ENCODE results near the gene OR6N2.

Gene OR6N2

GRCh38 chr1:158781104-158781503, at the start of gene OR6N2:
OR6N2 (minus strand) TSS chr1:158781204; CDS start chr1:158777635, 3,569 bp downstream.
- no peak within 1 kb of the TSS for H3K4me3 ChIP-seq (ENCODE audit: low read depth, low read length)

DNA sequence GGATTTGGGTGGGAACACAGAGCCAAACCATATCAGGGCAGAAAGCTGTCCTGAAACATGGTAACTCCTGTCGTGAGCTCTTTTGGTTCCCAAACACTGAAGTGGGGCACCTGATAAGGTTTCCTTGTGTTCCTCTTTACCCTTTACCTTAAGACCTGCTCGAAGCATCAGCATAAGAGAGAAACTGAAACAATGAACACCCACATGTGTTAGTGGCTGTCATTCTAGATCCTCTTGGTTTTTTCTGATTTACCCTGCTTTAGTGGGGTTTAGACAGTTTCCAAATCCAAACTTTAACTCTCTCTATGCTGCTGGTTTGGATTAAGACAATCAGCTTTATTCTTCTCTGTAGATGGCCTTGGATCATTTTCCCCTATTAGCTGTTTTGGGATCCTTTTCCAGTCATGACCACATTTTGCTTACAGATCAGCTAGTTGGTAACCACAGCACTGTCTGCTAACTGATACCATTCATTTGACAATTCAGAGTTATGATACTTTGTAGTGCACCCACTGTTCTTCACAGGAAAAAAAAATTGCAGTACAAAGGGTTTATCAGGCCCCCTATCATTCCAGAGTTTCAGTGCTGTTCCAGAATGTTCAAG, 49.2 kb upstream of the OR6N2 start:
- H3K4me3 ChIP-seq (ENCODE audit: low read depth, low read length) = no peak overlapping the region

DNA sequence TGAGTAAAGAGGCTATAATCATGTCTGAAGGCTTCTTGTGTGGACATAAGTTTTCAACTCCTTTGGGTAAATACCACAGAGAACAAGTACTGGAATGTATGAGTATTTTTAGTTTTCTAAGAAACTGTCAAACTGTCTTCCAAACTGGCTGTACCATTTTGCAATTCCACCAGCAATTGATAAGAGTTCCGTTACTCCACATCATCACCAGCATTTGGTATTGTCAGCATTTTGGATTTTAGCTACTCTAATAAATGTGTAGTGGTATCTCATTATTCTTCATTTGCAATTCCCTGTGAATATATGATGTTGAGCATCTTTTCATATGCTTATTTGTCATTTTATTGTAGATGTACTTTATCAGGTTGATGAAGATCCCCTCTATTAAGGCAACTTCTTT, 40.7 kb upstream of the OR6N2 start:
- no peak overlapping the region for H3K4me3 ChIP-seq (ENCODE audit: low read depth, low read length)

DNA sequence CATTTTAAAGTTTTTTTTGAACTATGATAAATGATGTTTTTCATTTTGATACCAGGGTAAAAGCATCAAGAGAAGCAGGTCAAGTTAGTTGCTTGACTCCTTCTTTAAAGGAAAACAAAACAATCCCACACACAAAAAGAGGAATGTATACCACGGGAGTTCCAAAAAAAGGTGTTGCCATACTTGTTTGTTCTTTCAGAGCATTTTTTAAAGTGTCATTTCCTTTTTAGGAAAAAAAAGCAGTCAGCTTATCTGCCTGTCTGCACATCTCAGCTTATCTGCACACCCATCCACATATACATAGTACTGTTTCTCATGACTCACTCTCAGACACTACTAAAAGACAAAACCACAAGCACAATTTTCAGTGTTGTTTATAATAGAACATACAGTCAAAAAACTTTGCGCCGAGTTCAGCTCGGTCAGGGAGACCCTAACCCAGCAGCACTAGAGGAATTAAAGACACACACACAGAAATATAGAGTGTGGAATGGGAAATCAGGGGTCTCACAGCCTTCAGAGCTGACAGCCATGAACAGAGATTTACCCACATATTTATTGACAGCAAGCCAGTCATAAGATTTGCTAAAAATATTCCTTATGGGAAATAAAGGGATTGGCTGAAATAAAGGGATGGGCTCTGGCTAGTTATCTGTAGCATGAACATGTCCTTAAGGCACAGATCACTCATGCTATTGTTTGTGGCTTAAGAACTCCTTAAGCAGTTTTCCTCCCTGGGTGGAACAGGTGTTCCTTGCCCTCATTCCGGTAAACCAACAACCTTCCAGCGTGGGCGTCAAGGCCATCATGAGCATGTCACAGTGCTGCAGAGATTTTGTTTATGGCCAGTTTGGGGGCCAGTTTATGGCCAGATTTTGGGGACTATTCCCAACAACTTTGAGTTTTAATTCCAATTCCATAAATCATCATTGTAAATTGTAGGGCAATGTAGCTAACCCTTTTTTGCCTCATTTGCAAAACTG, 38.7 kb upstream of the OR6N2 start:
- H3K4me3 ChIP-seq (ENCODE audit: low read depth, low read length) = no peak overlapping the region

DNA sequence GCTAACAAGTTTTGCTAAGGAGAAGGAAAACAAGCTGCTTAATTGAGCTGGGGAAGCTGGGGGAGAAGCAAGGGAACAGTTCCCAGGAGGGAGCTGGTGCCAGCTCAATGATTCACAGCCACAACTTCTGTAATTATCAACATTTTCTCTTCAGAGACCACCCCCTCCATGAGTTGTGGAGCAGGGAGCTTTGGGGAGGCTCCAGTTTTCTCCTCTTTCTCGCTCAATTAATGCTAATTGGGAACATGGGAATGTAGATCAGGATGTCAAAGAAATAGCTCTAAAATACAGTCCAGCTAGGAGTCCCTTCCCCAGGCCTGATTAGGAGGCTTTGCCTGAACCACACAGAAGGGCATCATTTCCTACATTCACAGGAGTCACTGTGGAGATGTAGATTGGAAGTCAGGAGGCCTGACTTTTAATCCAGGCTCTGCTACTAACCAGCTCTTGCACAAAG, 38.0 kb upstream of the OR6N2 start:
- no peak overlapping the region for H3K4me3 ChIP-seq (ENCODE audit: low read depth, low read length)

DNA sequence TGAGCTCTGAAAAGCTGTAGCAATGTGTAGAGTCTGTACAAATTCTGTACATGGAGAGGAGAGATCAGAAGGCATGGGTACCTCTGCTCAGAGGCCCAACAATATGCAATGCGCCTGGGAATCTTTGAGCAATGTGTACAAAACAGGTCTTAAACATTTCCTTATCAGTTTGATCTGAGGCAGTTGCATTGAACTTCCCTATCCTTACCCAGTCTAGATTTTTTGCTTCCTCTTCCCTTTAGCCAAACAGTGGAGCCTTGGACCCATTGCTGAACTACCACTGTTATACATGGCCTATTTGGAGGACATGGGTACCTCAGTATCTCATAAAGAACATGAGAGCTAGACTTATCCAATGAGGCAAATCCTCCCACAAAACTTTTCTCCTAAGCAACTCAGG, 37.6 kb upstream of the OR6N2 start:
- no peak overlapping the region for H3K4me3 ChIP-seq (ENCODE audit: low read depth, low read length)

- no peak overlapping the region for H3K4me3 ChIP-seq (ENCODE audit: low read depth, low read length)
Measured at GRCh38 chr1:158814970-158815369, 34.0 kb upstream of the OR6N2 start.

DNA sequence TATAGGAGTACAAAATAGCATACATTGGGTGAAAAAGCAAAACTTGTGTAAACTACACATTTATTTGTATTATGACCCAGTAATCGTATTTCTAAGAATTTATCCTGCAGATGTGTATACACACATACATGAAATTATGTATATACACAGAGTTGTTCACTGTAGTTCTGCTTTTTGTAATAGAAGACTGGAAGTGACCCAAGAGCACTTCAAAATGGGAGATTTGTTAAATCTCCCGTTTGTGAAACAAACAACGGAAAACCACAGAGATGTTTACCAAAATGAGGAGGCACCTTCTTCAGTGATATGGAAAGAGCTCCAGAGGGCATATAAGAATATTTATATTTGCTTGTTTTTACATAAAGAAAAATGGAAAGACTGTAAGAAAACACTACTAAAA, 32.2 kb upstream of the OR6N2 start:
- no peak overlapping the region for H3K4me3 ChIP-seq (ENCODE audit: low read depth, low read length)

- no peak overlapping the region for H3K4me3 ChIP-seq (ENCODE audit: low read depth, low read length)
Measured at GRCh38 chr1:158812336-158812735, 31.3 kb upstream of the OR6N2 start.

DNA sequence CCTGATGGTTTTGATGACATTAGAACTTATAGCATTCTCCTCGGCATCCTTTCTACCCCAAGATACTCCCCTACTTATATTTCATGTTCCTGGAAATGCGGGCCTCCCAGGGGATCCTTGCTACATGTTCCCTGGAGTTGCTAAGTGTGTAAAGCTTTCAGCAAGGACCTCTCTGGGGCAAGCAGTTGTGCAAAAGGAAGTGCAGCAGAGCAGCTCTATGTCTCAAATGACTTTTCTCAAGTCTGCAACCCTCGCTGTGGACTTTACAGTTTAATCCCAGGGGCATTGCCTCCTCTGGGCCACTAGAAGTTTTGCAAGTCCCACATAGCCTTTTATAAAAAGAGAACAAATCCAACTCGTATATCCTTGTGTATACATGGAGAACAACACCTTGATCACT, 29.3 kb upstream of the OR6N2 start:
- H3K4me3 ChIP-seq (ENCODE audit: low read depth, low read length) = no peak overlapping the region

DNA sequence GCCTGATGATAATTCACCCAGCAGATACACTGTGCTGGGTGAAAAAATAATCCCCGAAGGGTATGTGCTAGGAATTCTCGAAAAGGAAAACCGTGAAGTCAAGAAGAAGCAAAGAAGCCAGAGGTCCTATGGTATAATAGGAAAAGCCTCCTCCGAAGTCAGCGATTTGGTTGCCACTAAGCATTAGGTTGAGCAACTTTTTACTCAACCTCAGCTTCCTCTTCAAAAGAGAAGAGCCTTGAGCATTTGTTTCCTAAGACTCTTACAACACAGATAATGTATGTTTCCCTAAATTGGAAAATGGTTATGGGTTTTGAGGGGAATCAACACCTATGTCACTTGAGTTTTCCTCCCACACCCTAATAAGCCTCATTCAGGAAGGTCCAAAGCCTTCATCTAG, 28.9 kb upstream of the OR6N2 start:
- no peak overlapping the region for H3K4me3 ChIP-seq (ENCODE audit: low read depth, low read length)

DNA sequence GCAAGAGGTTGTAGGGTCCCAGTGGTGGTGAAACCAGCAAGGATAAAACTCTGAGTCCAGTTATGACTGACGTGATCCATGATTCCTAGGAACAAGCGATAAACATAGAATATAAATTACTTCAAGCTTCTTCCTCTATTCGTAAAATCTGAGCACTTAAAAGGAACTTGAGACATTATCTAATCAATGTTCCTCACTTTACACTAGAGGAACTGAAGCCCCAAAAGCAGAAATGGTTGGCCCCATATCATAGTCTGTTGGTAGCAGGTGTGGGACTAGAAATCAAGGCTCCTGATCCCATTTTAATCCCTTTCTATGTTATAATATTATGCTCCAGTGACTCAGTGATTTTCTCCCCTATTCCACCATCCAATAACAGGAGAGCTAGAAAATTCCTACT, 28.3 kb upstream of the OR6N2 start:
- H3K4me3 ChIP-seq (ENCODE audit: low read depth, low read length) = no peak overlapping the region

DNA sequence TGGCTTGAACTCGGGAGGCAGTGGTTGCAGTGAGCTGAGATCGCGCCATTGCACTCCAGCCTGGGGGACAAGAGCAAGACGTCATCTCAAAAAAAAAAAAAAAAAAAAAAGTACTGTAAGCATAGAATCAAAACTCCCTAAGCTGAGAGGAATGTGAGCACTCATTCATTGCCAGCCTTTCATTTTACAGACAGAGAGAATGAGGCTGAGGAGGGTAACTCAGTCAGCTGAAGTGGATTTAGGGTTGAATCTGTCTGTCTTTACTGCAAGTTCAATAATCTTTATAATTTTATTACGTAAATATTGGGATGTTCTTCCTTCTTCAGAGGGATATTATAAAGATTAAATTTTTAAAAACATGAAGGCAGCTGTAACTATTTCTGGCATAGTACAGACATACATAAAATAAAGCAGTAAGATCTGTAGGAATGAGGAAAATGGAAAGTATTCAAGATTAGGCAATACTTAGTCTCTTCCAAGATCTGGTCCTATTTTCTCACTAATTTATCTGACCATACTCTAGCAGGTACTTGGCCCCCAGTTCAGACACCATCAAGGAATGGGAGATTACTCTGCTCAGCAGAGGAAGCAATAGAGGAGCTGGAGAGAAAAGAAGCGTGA, 26.0 kb upstream of the OR6N2 start:
- no peak overlapping the region for H3K4me3 ChIP-seq (ENCODE audit: low read depth, low read length)

DNA sequence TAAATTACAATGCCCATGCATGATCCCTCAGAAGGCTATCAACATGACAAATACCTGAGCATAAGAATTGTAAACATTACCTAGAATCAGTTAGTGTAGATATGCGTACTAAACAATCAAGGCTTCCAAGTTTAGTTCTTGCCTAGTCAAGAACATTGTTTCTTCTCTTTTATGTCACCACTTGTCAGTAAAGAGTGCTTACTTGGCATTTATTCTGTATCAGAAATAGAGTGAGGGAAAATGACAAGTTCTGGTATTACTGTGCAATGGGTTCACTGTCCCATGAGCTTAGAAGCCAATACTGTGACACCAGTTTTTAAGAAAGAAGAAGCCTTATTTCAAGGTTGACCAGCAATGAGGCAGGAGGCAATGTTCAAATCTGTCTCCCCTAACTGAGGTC, 22.7 kb upstream of the OR6N2 start:
- no peak overlapping the region for H3K4me3 ChIP-seq (ENCODE audit: low read depth, low read length)

GRCh38 chr1:158801396-158801795, 20.4 kb upstream of the OR6N2 start:
- H3K4me3 ChIP-seq (ENCODE audit: low read depth, low read length) = no peak overlapping the region

GRCh38 chr1:158800526-158800925, 19.5 kb upstream of the OR6N2 start:
- H3K4me3 ChIP-seq (ENCODE audit: low read depth, low read length) = no peak overlapping the region

GRCh38 chr1:158799689-158800088, 18.7 kb upstream of the OR6N2 start:
- no peak overlapping the region for H3K4me3 ChIP-seq (ENCODE audit: low read depth, low read length)

- H3K4me3 ChIP-seq (ENCODE audit: low read depth, low read length) = no peak overlapping the region
Measured at GRCh38 chr1:158798531-158798930, 17.5 kb upstream of the OR6N2 start.

- no peak overlapping the region for H3K4me3 ChIP-seq (ENCODE audit: low read depth, low read length)
Measured at GRCh38 chr1:158794247-158794646, 13.2 kb upstream of the OR6N2 start.

DNA sequence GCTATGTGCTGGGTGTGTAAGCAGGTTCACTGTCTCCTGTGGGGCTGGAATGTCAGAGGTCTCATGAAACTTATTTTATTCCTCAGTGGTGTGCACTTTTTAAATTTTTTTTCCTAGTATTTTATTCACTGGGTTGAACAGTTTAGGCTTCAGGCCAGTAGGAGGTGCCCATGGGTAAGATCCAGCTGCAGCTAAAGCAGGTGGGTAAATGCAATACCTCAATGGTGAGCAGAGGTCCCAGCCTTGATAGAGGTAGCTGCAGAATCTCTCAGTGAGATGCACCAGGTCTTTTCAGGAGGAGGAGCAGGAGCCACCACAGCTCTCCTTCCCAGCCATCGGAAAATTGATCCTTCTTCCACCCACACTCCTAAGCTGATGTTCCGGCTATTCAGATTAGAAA, 12.6 kb upstream of the OR6N2 start:
- no peak overlapping the region for H3K4me3 ChIP-seq (ENCODE audit: low read depth, low read length)

DNA sequence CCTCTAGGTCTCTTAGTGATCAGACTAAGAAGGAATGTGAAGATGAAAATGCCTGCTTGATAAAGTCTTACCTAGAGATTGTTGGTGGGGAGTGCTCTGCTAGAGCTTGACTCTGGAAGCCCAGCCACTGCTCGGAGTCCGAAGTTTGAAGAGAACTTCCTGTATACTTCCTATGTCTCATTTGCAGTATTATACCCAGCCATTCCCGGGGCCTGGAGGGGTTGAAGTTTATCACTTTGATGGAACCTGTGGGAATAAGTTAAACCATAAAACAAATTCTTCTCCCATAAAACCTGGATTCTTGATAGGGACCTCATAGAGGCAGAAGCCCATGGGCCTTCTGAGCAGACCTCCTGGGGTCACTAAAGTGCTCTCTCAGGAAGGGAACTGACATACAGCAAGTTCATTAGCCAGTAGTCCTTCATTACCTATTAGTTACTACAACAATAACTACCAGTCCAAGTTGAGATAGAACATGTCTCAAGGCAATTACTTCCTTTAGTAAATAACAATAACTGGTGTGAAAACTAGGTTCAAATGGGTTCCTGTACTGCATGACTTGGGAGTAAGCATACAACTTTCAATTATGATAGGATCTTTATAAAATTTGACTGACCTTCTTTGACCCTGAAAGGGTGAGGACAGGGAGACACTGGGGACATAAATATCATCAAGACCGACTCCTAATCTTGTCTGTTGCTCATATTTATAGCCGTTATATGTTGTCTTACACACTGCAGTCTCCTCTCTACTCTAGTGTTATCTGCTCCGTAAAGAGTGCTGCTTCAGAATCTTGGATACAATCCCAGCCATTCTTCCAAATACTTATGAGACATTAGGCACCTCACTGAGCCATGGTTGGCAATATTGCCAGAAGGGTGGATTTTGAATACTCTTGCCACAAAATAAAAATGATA, 8.8 kb downstream of the OR6N2 start, which contains the start of gene OR6N1:
Gene OR6N1 (minus strand): TSS at position 246 of the 917 bp plus-strand sequence. CDS start 5,513 bp downstream, outside the sequence.
- no peak within 1 kb of the TSS for H3K4me3 ChIP-seq (ENCODE audit: low read depth, low read length)
